HL-60 (cell line): ENCODE data around the gene TMEM150B.

ENCODE experiments used
- DNase-seq, 2 experiments: peaks; one replicate each; pipeline ENCODE4 v3.0.0-alpha.2; 2010 to 2020; ENCODE audit warnings: low read depth in 1 of 2, low spot score in 1 of 2
- H3K27ac ChIP-seq: fragments of 250-450 bp; sonication (Bioruptor Pico); replicated peaks from 2 replicates; pipeline ENCODE4 v1.5.1; 2020; ENCODE audit warnings: mild to moderate bottlenecking, moderate library complexity
- H3K27me3 ChIP-seq: fragments of 250-450 bp; sonication (Bioruptor Pico); 2 replicates; pipeline ENCODE4 v1.5.1; 2021; ENCODE audit warnings: mild to moderate bottlenecking, moderate library complexity; ENCODE audit not compliant: insufficient read depth, poor library complexity, severe bottlenecking
- H3K4me3 ChIP-seq: replicated peaks from 2 replicates; pipeline ENCODE4 v1.5.1; 2011; ENCODE audit warnings: mild to moderate bottlenecking, control low read depth, low read length; ENCODE audit not compliant: insufficient read depth
- CTCF ChIP-seq: IDR thresholded peaks from one replicate; pipeline ENCODE4 v1.5.1; 2011; ENCODE audit warnings: low read length, control low read depth, inconsistent platforms; ENCODE audit not compliant: insufficient read depth
- GABPA ChIP-seq: IDR thresholded peaks from 2 replicates; pipeline ENCODE4 v1.6.1; 2012; ENCODE audit warnings: low read depth
- POLR2AphosphoS5 ChIP-seq: IDR thresholded peaks from 2 replicates; pipeline ENCODE4 v1.6.1; 2012; ENCODE audit warnings: low read depth
- REST ChIP-seq: IDR thresholded peaks from 2 replicates; pipeline ENCODE4 v1.6.1; 2012; ENCODE audit warnings: low read depth; ENCODE audit not compliant: insufficient replicate concordance
- SPI1 ChIP-seq: IDR thresholded peaks from 2 replicates; pipeline ENCODE4 v1.6.1; 2012; ENCODE audit warnings: low read depth, mild to moderate bottlenecking, borderline replicate concordance

Gene TMEM150B

GRCh38 chr19:55299991-55300390, 25.1 kb downstream of the TMEM150B start:
- no peak for DNase-seq

GRCh38 chr19:55297267-55297666, 27.9 kb downstream of the TMEM150B start:
- no peaks in the 10 kb centered on the region for H3K27me3 ChIP-seq
- no peak overlapping the region for H3K4me3 ChIP-seq
- TF ChIP-seq CTCF (no peak), SPI1 (peak; percentile 38; the same call in 1 of the 2 replicates)
- no peak overlapping the region for H3K27ac ChIP-seq
- DNase-seq: peak in 1 of 2 experiments; percentile 24

More at GRCh38 chr19:55299991-55300390, 25.1 kb downstream of the TMEM150B start:
- no peak overlapping the region for H3K4me3 ChIP-seq
- TF ChIP-seq CTCF (no peak), POLR2AphosphoS5 (no peak), SPI1 (no peak), GABPA (no peak), REST (no peak)
- no peaks in the 10 kb centered on the region for H3K27me3 ChIP-seq
- no peak overlapping the region for H3K27ac ChIP-seq

GRCh38 chr19:55289117-55289796, 35.9 kb downstream of the TMEM150B start:
- no peak overlapping the region for H3K27ac ChIP-seq
- no peak for DNase-seq

More at GRCh38 chr19:55289117-55289796, 35.9 kb downstream of the TMEM150B start:
- Histone ChIP-seq H3K4me3 (no peak overlapping the region), H3K27me3 (no peaks in the 10 kb centered on the region)
- no peak for TF ChIP-seq POLR2AphosphoS5
- TF ChIP-seq SPI1: no peak
- TF ChIP-seq CTCF: no peak
- TF ChIP-seq REST: no peak
- TF ChIP-seq GABPA: no peak
